GM23338 (cell line): ENCODE results near the gene HELB. TPM values are rescaled to one million over a fixed set of nuclear protein-coding genes. Genes with fewer than 3 reads are reported as not detected.

ENCODE experiments used
- ATAC-seq: fragments of 200-7000 bp; cut with Tn5 transposase; 3 replicates; pipeline ENCODE4 v1.9.1; 2020
- DNase-seq: peaks from one replicate; pipeline ENCODE4 v3.0.0-alpha.2; 2015; ENCODE audit warnings: low spot score
- H2AFZ ChIP-seq: fragments of 200-600 bp; sonication (generic); 2 replicates; pipeline ENCODE4 v1.8.0; 2016; ENCODE audit warnings: antibody characterized with exemption, mild to moderate bottlenecking, moderate library complexity
- H3F3A ChIP-seq: fragments of 200-600 bp; sonication (generic); replicated peaks from 2 replicates; pipeline ENCODE4 v1.8.0; 2017; ENCODE audit warnings: antibody characterized with exemption, mixed run types, low read depth
- H3K27ac ChIP-seq: fragments of 200-600 bp; sonication (generic); 2 replicates; pipeline ENCODE4 v1.6.1; 2016; ENCODE audit warnings: low read depth
- H3K27me3 ChIP-seq: fragments of 200-600 bp; sonication (generic); 2 replicates; pipeline ENCODE4 v1.8.0; 2016; ENCODE audit warnings: mild to moderate bottlenecking, mixed run types, moderate library complexity; ENCODE audit not compliant: insufficient read depth
- H3K36me3 ChIP-seq: fragments of 200-600 bp; sonication (generic); 2 replicates; pipeline ENCODE4 v1.8.0; 2016; ENCODE audit warnings: mild to moderate bottlenecking; ENCODE audit not compliant: insufficient read depth
- H3K4me1 ChIP-seq: fragments of 200-600 bp; sonication (generic); 2 replicates; pipeline ENCODE4 v1.8.0; 2016; ENCODE audit warnings: mild to moderate bottlenecking, moderate library complexity; ENCODE audit not compliant: insufficient read depth
- H3K4me2 ChIP-seq: fragments of 200-600 bp; sonication (generic); 2 replicates; pipeline ENCODE4 v1.7.1; 2017; ENCODE audit warnings: mixed run types
- H3K4me3 ChIP-seq: fragments of 200-600 bp; sonication (generic); 2 replicates; pipeline ENCODE4 v1.6.1; 2016; ENCODE audit warnings: mixed run types
- H3K79me2 ChIP-seq: fragments of 200-600 bp; sonication (generic); replicated peaks from 2 replicates; pipeline ENCODE4 v1.8.0; 2017; ENCODE audit warnings: mild to moderate bottlenecking; ENCODE audit not compliant: insufficient read depth
- H3K9me2 ChIP-seq: fragments of 200-600 bp; sonication (generic); 2 replicates; pipeline ENCODE4 v1.8.0; 2017; ENCODE audit not compliant: insufficient read depth
- H4K20me1 ChIP-seq: fragments of 200-600 bp; sonication (generic); replicated peaks from 2 replicates; pipeline ENCODE4 v1.8.0; 2017; ENCODE audit warnings: mild to moderate bottlenecking; ENCODE audit not compliant: insufficient read depth
- H3K27ac Mint-ChIP-seq: 2 replicates; pipeline ENCODE4 v1.8.0; 2020; ENCODE audit warnings: inconsistent platforms, mild to moderate bottlenecking, moderate library complexity, mixed read lengths
- H3K27me3 Mint-ChIP-seq: 3 replicates; pipeline ENCODE4 v1.8.0; 2022; ENCODE audit warnings: low read depth, mild to moderate bottlenecking, moderate library complexity, mixed read lengths, inconsistent platforms; ENCODE audit not compliant: insufficient read depth, poor library complexity
- H3K36me3 Mint-ChIP-seq: 3 replicates; pipeline ENCODE4 v1.8.0; 2021; ENCODE audit warnings: low read depth, mild to moderate bottlenecking, inconsistent platforms, moderate library complexity, mixed read lengths
- H3K4me1 Mint-ChIP-seq: 3 replicates; pipeline ENCODE4 v1.8.0; 2020; ENCODE audit warnings: mild to moderate bottlenecking, inconsistent platforms, mixed read lengths
- H3K4me3 Mint-ChIP-seq: 3 replicates; pipeline ENCODE4 v1.8.0; 2021; ENCODE audit warnings: moderate library complexity, mild to moderate bottlenecking, inconsistent platforms, mixed read lengths
- H3K9me3 Mint-ChIP-seq: 3 replicates; pipeline ENCODE4 v1.8.0; 2020; ENCODE audit warnings: moderate library complexity, mild to moderate bottlenecking, inconsistent platforms, mixed read lengths
- CTCF ChIP-seq, 2 experiments: fragments of 200-600 bp in 1 of 2; sonication (generic) in 1 of 2; conservative IDR thresholded peaks; 2 replicates each; pipeline versions ENCODE4 v1.5.1 to v1.6.1; 2016 to 2017; ENCODE audit warnings: antibody characterized with exemption in 2 of 2, low read depth in 2 of 2, mild to moderate bottlenecking in 2 of 2, moderate library complexity in 1 of 2
- ETS1 ChIP-seq: IDR thresholded peaks from 2 replicates; pipeline ENCODE4 v1.6.1; 2016; ENCODE audit warnings: antibody characterized with exemption
- EZH2 ChIP-seq: fragments of 200-600 bp; sonication (generic); IDR thresholded peaks from one replicate; pipeline ENCODE4 v1.8.0; 2017; ENCODE audit warnings: antibody characterized with exemption, mild to moderate bottlenecking, low read depth; ENCODE audit not compliant: unreplicated experiment
- EZH2phosphoT487 ChIP-seq: fragments of 200-600 bp; sonication (generic); IDR thresholded peaks from one replicate; pipeline ENCODE4 v1.8.1; 2018; ENCODE audit warnings: antibody characterized with exemption; ENCODE audit not compliant: unreplicated experiment
- JUNB ChIP-seq: IDR thresholded peaks from one replicate; pipeline ENCODE4 v1.6.1; 2016; ENCODE audit warnings: antibody characterized with exemption; ENCODE audit not compliant: unreplicated experiment
- REST ChIP-seq: IDR thresholded peaks from one replicate; pipeline ENCODE4 v1.6.1; 2018; ENCODE audit warnings: antibody characterized with exemption; ENCODE audit not compliant: unreplicated experiment
- STAT1 ChIP-seq: IDR thresholded peaks from one replicate; pipeline ENCODE4 v1.6.1; 2016; ENCODE audit warnings: antibody characterized with exemption; ENCODE audit not compliant: unreplicated experiment
- ZNF114 ChIP-seq: fragments of 250-450 bp; sonication (Bioruptor Pico); IDR thresholded peaks from 2 replicates; pipeline ENCODE4 v1.5.0; 2020; ENCODE audit warnings: mild to moderate bottlenecking, moderate library complexity
- ZNF331 ChIP-seq: fragments of 250-450 bp; sonication (Bioruptor Pico); IDR thresholded peaks from 2 replicates; pipeline ENCODE4 v1.5.0; 2020; ENCODE audit warnings: low read depth, mild to moderate bottlenecking, moderate library complexity
- ZNF462 ChIP-seq: fragments of 250-450 bp; sonication (Bioruptor Pico); IDR thresholded peaks from 2 replicates; pipeline ENCODE4 v1.5.0; 2020; ENCODE audit warnings: mild to moderate bottlenecking, moderate library complexity
- polyA plus RNA-seq: library from polyadenylated mRNA; unstranded; fragments of >200 nt; fragmentation: Nextera tagmentation; extraction: Ambion mirVana; gene quantifications from 2 replicates; pipeline ENCODE4 v1.2.1, GENCODE V29; 2016
- total RNA-seq: library from RNA; depleted of rRNA; stranded (reverse); fragments of >200 nt; shearing (Covaris generic); gene quantifications from 2 replicates; pipeline ENCODE4 v1.2.3, GENCODE V29; 2014

The HELB gene
- total and polyA plus RNA-seq, 2 experiments from 2014 or later = 3.1 to 18.2 TPM

GRCh38 chr12:66320996-66321395 lies 18.7 kb downstream of the HELB start:
- H2AFZ ChIP-seq = no peak overlapping the region
- H3K4me3 ChIP-seq = no peak overlapping the region
- Mint-ChIP-seq H3K9me3 (no peaks in the 10 kb centered on the region), H3K27ac (no peak overlapping the region), H3K36me3 (no peaks in the 10 kb centered on the region; the same call in 2 of the 3 replicates), H3K4me3 (no peak overlapping the region), H3K27me3 (no peaks in the 10 kb centered on the region), H3K4me1 (no peaks in the 10 kb centered on the region)
- no peaks in the 10 kb centered on the region for H4K20me1 ChIP-seq
- no peaks in the 10 kb centered on the region for H3K4me1 ChIP-seq
- H3F3A ChIP-seq = no peaks in the 10 kb centered on the region
- ATAC-seq (no peak), DNase-seq (no peak)
- H3K9me2 ChIP-seq = no peaks in the 10 kb centered on the region
- no peak for TF ChIP-seq ZNF114 (CRISPR knock-in tag)
- no peak for TF ChIP-seq CTCF (conservative IDR thresholded peaks at IDR 0.05; ENCODE audit: low read depth in 2 of 2)
- TF ChIP-seq STAT1 = no peak
- no peak for TF ChIP-seq ETS1
- no peak for TF ChIP-seq ZNF462 (CRISPR knock-in tag)
- no peak for TF ChIP-seq REST
- no peak for TF ChIP-seq EZH2
- TF ChIP-seq JUNB = no peak
- no peak for TF ChIP-seq EZH2phosphoT487
- no peak for TF ChIP-seq ZNF331 (CRISPR knock-in tag)
- no peak overlapping the region for H3K27ac ChIP-seq
- no peaks in the 10 kb centered on the region for H3K79me2 ChIP-seq
- H3K4me2 ChIP-seq = no peak overlapping the region
- no peaks in the 10 kb centered on the region for H3K36me3 ChIP-seq
- no peaks in the 10 kb centered on the region for H3K27me3 ChIP-seq
